Measurements from ENCODE around the gene PKMYT1. TPM values are rescaled to one million over a fixed set of nuclear protein-coding genes. Genes with fewer than 3 reads are reported as not detected.
A peak's percentile ranks its signal among the peaks of the same experiment; 100 is the strongest.

The PKMYT1 gene
- total and polyA plus RNA-seq, 2 of the 4 experiments (the other 2 are of a cell fraction), result 1.8 to 14.9 TPM

- H3K9me3 ChIP-seq (ENCODE audit: control insufficient read depth, insufficient read depth, low read length), result no peaks in the 10 kb centered on the region
- peaks cover 21% of the 10 kb centered on the region for H3K27me3 ChIP-seq (ENCODE audit: control insufficient read depth, insufficient read depth, low read length)
- peak overlapping the region; percentile 55; the same call in 1 of the 2 replicates for H3K9ac ChIP-seq (ENCODE audit: low read depth, low read length)
- H3K4me1 ChIP-seq (ENCODE audit: control insufficient read depth, insufficient read depth, low read length), result peaks cover 3% of the 10 kb centered on the region; the same call in 1 of the 2 replicates
- ChIA-PET CTCF (interaction anchor here (0.9 to 1.0 kb wide), 2 partner anchors 15 to 86 kb away, joined by 3 read pairs; partner anchors contain the start of gene FLYWCH2), POLR2A (ENCODE audit: unreplicated experiment) (no interaction called here)
- H2BK120ac ChIP-seq (ENCODE audit: low read depth, low read length), result no peak overlapping the region
- H2BK5ac ChIP-seq (ENCODE audit: low read depth, low read length, poor library complexity, severe bottlenecking), result no peak overlapping the region
- intact Hi-C loops (cut with micrococcal nuclease), result no loop called here
- H3K14ac ChIP-seq (replicated peaks; ENCODE audit: low read depth, low read length), result no peak overlapping the region; the same call in 1 of the 2 replicates
- peak overlapping the region; percentile 17; the same call in 1 of the 2 replicates for H3K27ac ChIP-seq (ENCODE audit: insufficient read depth, low read length)
- no peak overlapping the region for H2BK20ac ChIP-seq (ENCODE audit: low read depth, low read length)
- H4K20me1 ChIP-seq (ENCODE audit: insufficient read depth, low read length), result peaks cover 24% of the 10 kb centered on the region
- peak overlapping the region; percentile 17; the same call in 1 of the 2 replicates for H3K56ac ChIP-seq (ENCODE audit: extremely low read depth, insufficient read depth, low read length)
- H3K36me3 ChIP-seq (ENCODE audit: control insufficient read depth, insufficient read depth, low read length), result peaks cover 2% of the 10 kb centered on the region; the same call in 1 of the 2 replicates
- no peak overlapping the region for H4K8ac ChIP-seq (ENCODE audit: low read depth in 2 of 2, low read length in 2 of 2)
- BruUV-seq (replicated peaks), result no TSS peak
- H3K4ac ChIP-seq (ENCODE audit: low read depth, low read length), result no peak overlapping the region; the same call in 1 of the 2 replicates
- peak; percentile 49 for DNase-seq
- H3K18ac ChIP-seq (ENCODE audit: low read depth, low read length), result no peak overlapping the region
- peak overlapping the region; percentile 93 for H2AK9ac ChIP-seq (replicated peaks; ENCODE audit: low read depth, low read length, poor library complexity)
- peaks cover 17% of the 10 kb centered on the region for H3K9me1 ChIP-seq (ENCODE audit: insufficient read depth, low read length)
- peak overlapping the region; percentile 56; the same call in 1 of the 2 replicates for H3K23ac ChIP-seq (ENCODE audit: low read depth, low read length)
- WGBS, 2 experiments (ENCODE audit: extremely low coverage in 2 of 2, insufficient read length in 1 of 2), result 3% methylated on average over 29 of the region's 83 CpGs; no CpG with 5 or more reads in 1 of the 2 experiments
- no peak overlapping the region for H4K5ac ChIP-seq (ENCODE audit: low read depth, low read length)
- H2AFZ ChIP-seq (replicated peaks; ENCODE audit: low read length, poor library complexity), result peak overlapping the region; percentile 94
- in situ Hi-C loops (cut with MboI; ENCODE audit: low sequenced_read_pairs), result no loop called here
- H3K4me3 ChIP-seq (ENCODE audit: insufficient read depth, low read depth, low read length), result peak overlapping the region; percentile 72
- peak; percentile 55 for ATAC-seq (ENCODE audit: low read depth)
- H3K79me1 ChIP-seq (ENCODE audit: low read depth in 1 of 2, low read length in 2 of 2), result peaks cover 5 to 23% of the 10 kb centered on the region in 2 experiments; a peak in 3 of 4 replicates
- peak overlapping the region; percentile 50; the same call in 1 of the 2 replicates for H2AK5ac ChIP-seq (ENCODE audit: low read depth, low read length)
- H4K91ac ChIP-seq (ENCODE audit: insufficient read depth, low read depth, low read length), result no peak overlapping the region; the same call in 1 of the 2 replicates
- H3K4me2 ChIP-seq (ENCODE audit: low read depth, low read length), result peak overlapping the region; percentile 84
- dilution Hi-C loops (cut with HindIII; ENCODE audit: low sequenced_read_pairs, unreplicated experiment), result no loop called here
- H2BK15ac ChIP-seq (ENCODE audit: low read depth, low read length), result no peak overlapping the region
- TF ChIP-seq SMC3 (IDR thresholded peaks at IDR 0.05; ENCODE audit: low read depth, low read length) (peak; percentile 16; the same call in 1 of the 2 replicates), MAZ (IDR thresholded peaks at IDR 0.05; ENCODE audit: borderline replicate concordance, low read depth, low read length) (peak; percentile 79), FOS (IDR thresholded peaks at IDR 0.05; ENCODE audit: low read depth, low read length) (no peak), MAFK (IDR thresholded peaks at IDR 0.05; ENCODE audit: low read depth, low read length) (no peak), BHLHE40 (IDR thresholded peaks at IDR 0.05; ENCODE audit: low read depth, low read length) (no peak), ELK1 (IDR thresholded peaks at IDR 0.05; ENCODE audit: borderline replicate concordance, low read depth, low read length) (no peak), MXI1 (IDR thresholded peaks at IDR 0.05; ENCODE audit: borderline replicate concordance, low read depth, low read length) (no peak), RAD21 (IDR thresholded peaks at IDR 0.05; ENCODE audit: low read length) (no peak; the same call in 1 of the 2 replicates), RFX5 (IDR thresholded peaks at IDR 0.05; ENCODE audit: low read depth, low read length) (no peak), USF2 (IDR thresholded peaks at IDR 0.05; ENCODE audit: low read depth, low read length) (no peak), CHD1 (IDR thresholded peaks at IDR 0.05; ENCODE audit: low read depth, low read length) (no peak), NFE2L2 (IDR thresholded peaks at IDR 0.05; ENCODE audit: low read depth, low read length) (no peak)
Measured at GRCh38 chr16:2969545-2970521, 10.4 kb downstream of the PKMYT1 start.
